Central memory CD4-positive, alpha-beta T cell (primary cell): ENCODE results near the gene ENDOD1.

ENCODE experiments used
- DNase-seq: peaks from one replicate; pipeline ENCODE4 v3.0.0; 2022

The ENDOD1 gene

GRCh38 chr11:95076981-95077380 lies 12.7 kb upstream of the ENDOD1 start:
- DNase-seq, result no peak

- no peak for DNase-seq
Observed at GRCh38 chr11:95078526-95078925, 11.1 kb upstream of the ENDOD1 start.

- no peak for DNase-seq
Observed at GRCh38 chr11:95081010-95081409, 8.6 kb upstream of the ENDOD1 start.

- no peak for DNase-seq
Observed at GRCh38 chr11:95081412-95081811, 8.2 kb upstream of the ENDOD1 start.

GRCh38 chr11:95082576-95083001 lies 7.1 kb upstream of the ENDOD1 start:
- no peak for DNase-seq

GRCh38 chr11:95084509-95084908 lies 5.1 kb upstream of the ENDOD1 start:
- no peak for DNase-seq

GRCh38 chr11:95085117-95085816 lies 4.4 kb upstream of the ENDOD1 start:
- DNase-seq, result no peak

GRCh38 chr11:95086151-95086550 lies 3.5 kb upstream of the ENDOD1 start:
- DNase-seq, result no peak

GRCh38 chr11:95086836-95087570 lies 2.6 kb upstream of the ENDOD1 start:
- DNase-seq, result no peak

- DNase-seq, result peak; percentile 34
Observed at GRCh38 chr11:95088946-95089619, 563 bp upstream of the ENDOD1 start.

GRCh38 chr11:95091663-95092180 lies 2.1 kb downstream of the ENDOD1 start:
- no peak for DNase-seq

- no peak for DNase-seq
Observed at GRCh38 chr11:95092549-95093324, 3.1 kb downstream of the ENDOD1 start.

GRCh38 chr11:95093548-95093947 lies 3.9 kb downstream of the ENDOD1 start:
- DNase-seq, result no peak

GRCh38 chr11:95095858-95096587 lies 6.4 kb downstream of the ENDOD1 start:
- no peak for DNase-seq

GRCh38 chr11:95097209-95097608 lies 7.6 kb downstream of the ENDOD1 start:
- no peak for DNase-seq

GRCh38 chr11:95098826-95099225 lies 9.2 kb downstream of the ENDOD1 start:
- DNase-seq, result no peak

- no peak for DNase-seq
Observed at GRCh38 chr11:95100191-95100648, 10.6 kb downstream of the ENDOD1 start.

GRCh38 chr11:95100856-95101507 lies 11.3 kb downstream of the ENDOD1 start:
- DNase-seq, result no peak

- no peak for DNase-seq
Observed at GRCh38 chr11:95101935-95102334, 12.3 kb downstream of the ENDOD1 start.

- no peak for DNase-seq
Observed at GRCh38 chr11:95102733-95103132, 13.1 kb downstream of the ENDOD1 start.

- DNase-seq, result no peak
Observed at GRCh38 chr11:95103701-95104100, 14.1 kb downstream of the ENDOD1 start.
